Testis (tissue), 2 donors: ENCODE data around the gene WDFY4.

Experiments used
- CTCF ChIP-seq, 3 experiments: fragments of 450-650 bp in 2 of 3; fragments of 200-600 bp in 1 of 3; sonication (generic) in 1 of 3; IDR thresholded peaks; one replicate each; pipeline ENCODE4 v1.5.1; 2016 to 2019; ENCODE audit warnings: antibody characterized with exemption in 3 of 3, mild to moderate bottlenecking in 2 of 3, moderate library complexity in 1 of 3
- POLR2A ChIP-seq: fragments of 450-650 bp; IDR thresholded peaks from one replicate; pipeline ENCODE4 v1.6.1; 2017; ENCODE audit warnings: antibody characterized with exemption, mild to moderate bottlenecking, moderate library complexity

GRCh38 chr10:49005270-49005669, 320.6 kb downstream of the WDFY4 start:
- TF ChIP-seq CTCF (IDR thresholded peaks at IDR 0.05) (no peak), POLR2A (no peak)
